ACHN (cell line): ENCODE data around the gene POMT1.
A peak's percentile ranks its signal among the peaks of the same experiment; 100 is the strongest.

Source experiments
- DNase-seq: peaks from one replicate; pipeline ENCODE4 v3.0.0-alpha.2; 2015
- in situ Hi-C: cut with HindIII; loops from 2 replicates; pipeline ENCODE4 v1.10.0; 2017; ENCODE audit warnings: low sequenced_read_pairs, low pct_ligation_motif_present, low pct_unique_long_range_greater_than_20kb

POMT1 gene

DNA sequence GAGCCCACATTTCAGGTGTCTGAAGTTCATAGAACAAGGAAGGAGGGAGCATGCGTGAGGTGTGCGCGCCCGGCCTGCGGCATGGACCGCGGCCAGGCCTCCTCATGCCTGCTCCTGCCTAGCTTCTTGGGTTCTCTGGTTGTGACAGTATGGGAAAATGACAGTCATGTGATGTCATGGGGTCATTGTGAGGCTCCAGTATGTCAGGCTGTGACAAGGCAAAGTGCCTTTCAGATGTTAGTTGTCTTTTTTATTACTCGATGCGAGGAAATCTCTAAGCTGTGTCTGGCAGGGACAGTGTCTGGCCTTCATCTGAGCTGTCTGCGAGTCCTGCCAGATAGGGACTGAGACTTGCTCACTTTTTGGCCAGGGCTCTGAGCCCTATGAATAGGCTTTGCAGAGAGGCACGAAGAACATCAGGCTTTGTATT lies 15.1 kb downstream of the POMT1 start:
- no peak for DNase-seq
- in situ Hi-C loops: no loop called here

GRCh38 chr9:131518553-131518952 lies 15.8 kb downstream of the POMT1 start:
- in situ Hi-C loops: no loop called here

GRCh38 chr9:131520503-131520902 lies 17.8 kb downstream of the POMT1 start:
- in situ Hi-C loops: no loop called here
- DNase-seq: no peak

More at GRCh38 chr9:131518553-131518952, 15.8 kb downstream of the POMT1 start:
- no peak for DNase-seq

DNA sequence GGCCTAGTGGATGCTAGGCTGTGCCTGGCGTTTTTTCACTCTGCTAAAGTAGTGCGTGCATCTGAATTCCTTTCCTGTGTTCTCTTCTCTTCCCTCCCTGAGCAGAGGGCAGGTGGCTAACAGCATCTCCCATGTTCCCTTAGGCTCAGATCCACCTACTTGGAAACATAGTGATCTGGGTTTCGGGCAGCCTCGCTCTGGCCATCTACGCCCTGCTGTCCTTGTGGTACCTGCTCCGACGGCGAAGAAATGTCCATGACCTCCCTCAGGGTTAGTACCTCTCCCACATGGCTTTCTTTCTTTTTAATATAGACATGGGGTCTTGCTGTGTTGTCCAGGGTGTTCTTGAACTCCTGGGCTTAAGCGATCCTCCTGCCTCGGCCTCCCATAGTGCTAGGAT lies 18.5 kb downstream of the POMT1 start:
- DNase-seq: no peak
- in situ Hi-C loops: no loop called here

- no peak for DNase-seq
- in situ Hi-C loops: no loop called here
These were observed 19.1 kb downstream of the POMT1 start for GRCh38 chr9:131521822-131522221.

DNA sequence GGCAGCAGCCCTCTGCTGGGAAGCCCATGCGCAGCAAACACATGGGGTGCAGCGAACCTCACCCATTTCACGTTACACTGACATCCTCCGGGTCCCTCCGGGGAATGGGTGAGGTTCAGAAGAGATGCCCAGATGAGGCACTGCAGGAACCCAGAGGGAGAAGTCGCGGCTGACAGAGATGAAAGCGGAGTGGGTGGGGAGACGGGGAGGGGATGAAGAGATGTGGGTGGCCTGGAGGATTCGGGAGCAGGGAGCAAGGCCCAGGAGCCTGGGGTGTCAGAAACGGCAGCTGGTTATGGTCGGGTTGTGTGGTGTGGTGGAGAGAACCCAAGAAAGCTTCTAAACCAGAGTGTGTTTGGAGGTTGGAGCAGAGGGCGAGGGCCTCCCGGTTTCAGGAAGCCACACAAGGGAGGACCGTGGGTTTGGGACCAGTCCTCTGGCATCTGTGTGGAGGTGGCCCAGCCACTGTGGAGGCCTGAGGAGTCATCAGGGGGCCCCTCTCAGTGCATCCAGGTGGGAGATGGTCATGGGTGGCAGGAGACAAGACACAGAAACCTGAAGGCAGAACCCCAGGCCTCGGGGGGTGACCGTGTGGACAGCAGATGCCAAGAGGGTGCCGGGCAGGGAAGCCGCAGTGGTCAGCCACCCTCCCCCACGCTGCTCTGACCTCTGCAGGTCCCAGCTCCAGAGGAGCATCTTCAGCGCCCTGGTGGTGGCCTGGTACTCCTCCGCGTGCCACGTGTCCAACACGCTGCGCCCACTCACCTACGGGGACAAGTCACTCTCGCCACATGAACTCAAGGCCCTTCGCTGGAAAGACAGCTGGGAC lies 19.8 kb downstream of the POMT1 start:
- DNase-seq: no peak
- in situ Hi-C loops: no loop called here

GRCh38 chr9:131523086-131523388 lies 20.3 kb downstream of the POMT1 start:
- in situ Hi-C loops: no loop called here

GRCh38 chr9:131523451-131524435 lies 21.0 kb downstream of the POMT1 start:
- in situ Hi-C loops: no loop called here
- no peak for DNase-seq

More at GRCh38 chr9:131523086-131523388, 20.3 kb downstream of the POMT1 start:
- DNase-seq: no peak

- DNase-seq: no peak
- in situ Hi-C loops: no loop called here
These were observed 22.1 kb downstream of the POMT1 start for GRCh38 chr9:131524665-131525315.

- no peak for DNase-seq
- in situ Hi-C loops: no loop called here
These were observed 23.2 kb downstream of the POMT1 start for GRCh38 chr9:131525643-131526565.

DNA sequence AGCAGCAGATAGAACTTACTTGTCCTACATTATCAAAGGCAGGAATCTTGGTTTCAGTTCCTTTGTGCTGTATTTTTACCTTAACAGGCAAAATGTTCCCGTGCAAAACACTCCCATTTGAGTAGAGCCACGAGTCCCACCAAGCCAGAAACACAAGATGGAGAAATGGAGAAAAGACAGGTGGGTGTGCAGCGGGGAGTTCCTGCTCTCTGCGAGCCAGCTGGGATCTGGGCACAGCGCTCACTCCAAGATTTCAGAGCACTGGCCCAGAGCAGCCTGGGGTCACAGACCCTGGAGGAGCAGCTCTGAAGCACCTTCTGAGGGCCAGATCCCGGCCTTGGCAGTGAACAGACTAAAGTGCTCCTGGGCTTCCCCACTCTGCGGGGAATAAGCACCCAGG lies 25.5 kb downstream of the POMT1 start:
- DNase-seq: no peak
- in situ Hi-C loops: no loop called here

GRCh38 chr9:131528886-131529505 lies 26.3 kb downstream of the POMT1 start:
- in situ Hi-C loops: no loop called here
- no peak for DNase-seq

- no peak for DNase-seq
- in situ Hi-C loops: no loop called here
These were observed 27.2 kb downstream of the POMT1 start for GRCh38 chr9:131529597-131530545.

DNA sequence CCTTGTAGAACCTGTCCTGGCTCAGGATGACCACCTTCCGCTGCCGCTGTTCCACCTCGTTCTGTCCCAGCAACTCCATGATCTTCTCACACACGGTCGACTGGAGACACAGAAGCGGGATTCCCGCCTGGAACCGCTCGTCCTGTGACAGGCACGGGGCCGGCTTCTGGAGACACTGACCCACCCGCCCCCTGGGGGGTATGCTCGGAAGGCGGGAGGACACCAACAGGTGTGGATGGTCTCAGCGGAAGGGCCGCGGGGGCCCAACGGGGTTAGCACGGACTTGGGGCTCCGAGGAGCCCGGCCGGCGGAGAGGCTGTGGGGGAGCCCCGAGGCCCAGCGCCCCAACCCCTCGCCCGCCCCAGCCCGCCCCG lies 27.8 kb downstream of the POMT1 start:
- in situ Hi-C loops: no loop called here
- peak; percentile 56 for DNase-seq

GRCh38 chr9:131530920-131531832 lies 28.5 kb downstream of the POMT1 start, which contains the start of gene UCK1:
Gene UCK1, minus strand, starts transcription at chr9:131531263. Its CDS starts 89 bp downstream, at chr9:131531174.
- in situ Hi-C loops: no loop called here

More at GRCh38 chr9:131530920-131531832, 28.5 kb downstream of the POMT1 start, which contains the start of gene UCK1:
- DNase-seq: peak; percentile 67
